GM18951 (cell line): ENCODE data around the gene SLC26A11.

ENCODE experiments used
- POLR2A ChIP-seq: IDR thresholded peaks from 4 replicates; pipeline ENCODE4 v1.6.1; 2011; ENCODE audit warnings: mild to moderate bottlenecking; ENCODE audit not compliant: insufficient read length, insufficient read depth; ENCODE audit errors: extremely low read depth
- in situ Hi-C: fragments of 300-500 bp; cut with MboI; formaldehyde crosslinking; loops from one replicate; pipeline ENCODE4 v1.12.0; 2022; ENCODE audit warnings: low sequenced_read_pairs, mixed read lengths, inconsistent platforms; ENCODE audit not compliant: unreplicated experiment

SLC26A11 gene

GRCh38 chr17:80220054-80220735 is at the start of gene SLC26A11, which contains the start of gene SGSH:
SLC26A11 (plus strand) TSS chr17:80220427; CDS start chr17:80221561, 1,134 bp downstream.
SGSH (minus strand) TSS chr17:80220333; CDS start chr17:80220313, 20 bp downstream.
- TF ChIP-seq POLR2A = peak; percentile 51
- in situ Hi-C loops = no loop called here

- TF ChIP-seq POLR2A = no peak
- in situ Hi-C loops = no loop called here
These were observed 48.5 kb upstream of the SLC26A11 start for GRCh38 chr17:80171681-80172080.

GRCh38 chr17:80173126-80173525 is 47.1 kb upstream of the SLC26A11 start:
- no peak for TF ChIP-seq POLR2A
- in situ Hi-C loops = no loop called here

- in situ Hi-C loops = no loop called here
- TF ChIP-seq POLR2A = no peak
These were observed 46.3 kb upstream of the SLC26A11 start for GRCh38 chr17:80173916-80174315.

- no peak for TF ChIP-seq POLR2A
- in situ Hi-C loops = no loop called here
These were observed 43.5 kb upstream of the SLC26A11 start for GRCh38 chr17:80176757-80177156.

GRCh38 chr17:80177986-80178595 is 42.1 kb upstream of the SLC26A11 start:
- in situ Hi-C loops = no loop called here
- no peak for TF ChIP-seq POLR2A

GRCh38 chr17:80180192-80180591 is 40.0 kb upstream of the SLC26A11 start:
- TF ChIP-seq POLR2A = no peak
- in situ Hi-C loops = no loop called here

GRCh38 chr17:80181431-80181830 is 38.8 kb upstream of the SLC26A11 start:
- in situ Hi-C loops = no loop called here
- TF ChIP-seq POLR2A = no peak

GRCh38 chr17:80182118-80182844 is 37.9 kb upstream of the SLC26A11 start:
- TF ChIP-seq POLR2A = no peak
- in situ Hi-C loops = no loop called here

- TF ChIP-seq POLR2A = no peak
- in situ Hi-C loops = no loop called here
These were observed 37.4 kb upstream of the SLC26A11 start for GRCh38 chr17:80182845-80183223.

- no peak for TF ChIP-seq POLR2A
These were observed 36.4 kb upstream of the SLC26A11 start for GRCh38 chr17:80183581-80184422.

GRCh38 chr17:80184423-80184714 is 35.9 kb upstream of the SLC26A11 start:
- in situ Hi-C loops = no loop called here
- TF ChIP-seq POLR2A = no peak

More at GRCh38 chr17:80183581-80184422, 36.4 kb upstream of the SLC26A11 start:
- in situ Hi-C loops = no loop called here

- no peak for TF ChIP-seq POLR2A
- in situ Hi-C loops = no loop called here
These were observed 34.3 kb upstream of the SLC26A11 start for GRCh38 chr17:80185968-80186367.
